NB4 (cell line): ENCODE results near the gene UQCR11.

ENCODE experiments used
- DNase-seq: peaks from one replicate; pipeline ENCODE4 v3.0.0; 2010; ENCODE audit warnings: low read depth
- H3K4me3 ChIP-seq: one replicate; pipeline ENCODE4 v1.5.1; 2011; ENCODE audit warnings: mild to moderate bottlenecking, low read depth, low read length, moderate library complexity
- CTCF ChIP-seq: IDR thresholded peaks from one replicate; pipeline ENCODE4 v1.5.1; 2012; ENCODE audit warnings: low read depth, low read length
- MAX ChIP-seq: IDR thresholded peaks from 2 replicates; pipeline ENCODE4 v1.6.1; 2011; ENCODE audit warnings: low read depth, low read length
- MYC ChIP-seq: IDR thresholded peaks from 2 replicates; pipeline ENCODE4 v1.6.1; 2011; ENCODE audit warnings: low read depth, low read length
- POLR2A ChIP-seq: IDR thresholded peaks from 2 replicates; pipeline ENCODE4 v1.6.1; 2011; ENCODE audit warnings: mild to moderate bottlenecking; ENCODE audit not compliant: insufficient read length; ENCODE audit errors: extremely low read depth

UQCR11 gene

GRCh38 chr19:1558552-1558951 is 46.7 kb downstream of the UQCR11 start:
- no peak overlapping the region for H3K4me3 ChIP-seq
- TF ChIP-seq MAX: no peak
- TF ChIP-seq CTCF: no peak
- DNase-seq: no peak

- DNase-seq: no peak
- no peak for TF ChIP-seq CTCF
- no peak for TF ChIP-seq MAX
- no peak for TF ChIP-seq POLR2A
- TF ChIP-seq MYC: no peak
- H3K4me3 ChIP-seq: no peak overlapping the region
Measured at GRCh38 chr19:1556390-1557070, 48.7 kb downstream of the UQCR11 start.

- no peak for DNase-seq
- H3K4me3 ChIP-seq: no peak overlapping the region
- no peak for TF ChIP-seq CTCF
- no peak for TF ChIP-seq MYC
- no peak for TF ChIP-seq POLR2A
- TF ChIP-seq MAX: no peak
Measured at GRCh38 chr19:1555487-1556389, 49.5 kb downstream of the UQCR11 start.

GRCh38 chr19:1554968-1555367 is 50.3 kb downstream of the UQCR11 start:
- TF ChIP-seq CTCF: no peak
- TF ChIP-seq MAX: no peak
- no peak for TF ChIP-seq POLR2A
- TF ChIP-seq MYC: no peak
- DNase-seq: no peak
- H3K4me3 ChIP-seq: no peak overlapping the region

GRCh38 chr19:1553415-1553814 is 51.8 kb downstream of the UQCR11 start:
- DNase-seq: no peak
- TF ChIP-seq MAX (no peak), MYC (no peak)
- no peak overlapping the region for H3K4me3 ChIP-seq
